DOHH2 (cell line): Measurements from ENCODE around the gene C1orf105.

Experiments used
- H3F3A ChIP-seq: fragments of 200-600 bp; sonication (generic), shearing (Covaris generic); 2 replicates; pipeline ENCODE4 v1.6.0; 2016; ENCODE audit warnings: antibody characterized with exemption, mild to moderate bottlenecking; ENCODE audit not compliant: control insufficient read depth, insufficient read depth
- H3K27ac ChIP-seq: fragments of 200-600 bp; sonication (generic); 2 replicates; pipeline ENCODE4 v1.5.1; 2014; ENCODE audit warnings: low read depth, mild to moderate bottlenecking, low read length, moderate library complexity
- H3K27me3 ChIP-seq: fragments of 200-600 bp; sonication (generic); 2 replicates; pipeline ENCODE4 v1.6.1; 2014; ENCODE audit warnings: mild to moderate bottlenecking, low read length, mixed read lengths; ENCODE audit not compliant: control insufficient read depth
- H3K36me3 ChIP-seq: fragments of 200-600 bp; sonication (generic); 2 replicates; pipeline ENCODE4 v1.6.1; 2014; ENCODE audit warnings: mild to moderate bottlenecking, low read length, moderate library complexity, mixed read lengths; ENCODE audit not compliant: control insufficient read depth
- H3K4me1 ChIP-seq: fragments of 200-600 bp; sonication (generic); 2 replicates; pipeline ENCODE4 v1.6.1; 2014; ENCODE audit warnings: mild to moderate bottlenecking, low read length, mixed read lengths; ENCODE audit not compliant: control insufficient read depth
- H3K4me2 ChIP-seq: fragments of 200-600 bp; sonication (generic); 2 replicates; pipeline ENCODE4 v1.6.0; 2014; ENCODE audit warnings: mild to moderate bottlenecking, low read length, moderate library complexity
- H3K4me3 ChIP-seq: fragments of 200-600 bp; sonication (generic); 2 replicates; pipeline ENCODE4 v1.5.1; 2014; ENCODE audit warnings: mild to moderate bottlenecking, low read length, mixed read lengths
- H3K79me2 ChIP-seq: fragments of 200-600 bp; sonication (generic); 2 replicates; pipeline ENCODE4 v1.6.1; 2014; ENCODE audit warnings: mild to moderate bottlenecking, low read length, mixed read lengths; ENCODE audit not compliant: control insufficient read depth
- H3K9me2 ChIP-seq: fragments of 200-600 bp; sonication (generic); replicated peaks from 2 replicates; pipeline ENCODE4 v1.6.1; 2014; ENCODE audit warnings: mild to moderate bottlenecking, low read length, mixed read lengths; ENCODE audit not compliant: control insufficient read depth
- H3K9me3 ChIP-seq: fragments of 200-600 bp; sonication (generic); 2 replicates; pipeline ENCODE4 v1.6.1; 2014; ENCODE audit warnings: antibody characterized with exemption, low read length, mixed read lengths; ENCODE audit not compliant: control insufficient read depth, insufficient read depth
- H4K20me1 ChIP-seq: fragments of 200-600 bp; sonication (generic); 2 replicates; pipeline ENCODE4 v1.6.0; 2014; ENCODE audit warnings: low read depth, mild to moderate bottlenecking, antibody characterized with exemption, low read length, moderate library complexity; ENCODE audit not compliant: control insufficient read depth, insufficient read depth
- EZH2phosphoT487 ChIP-seq: fragments of 200-600 bp; sonication (generic); IDR thresholded peaks from 2 replicates; pipeline ENCODE4 v1.6.1; 2017; ENCODE audit warnings: borderline replicate concordance, mild to moderate bottlenecking, antibody characterized with exemption, low read length, moderate library complexity, mixed read lengths
- TF ChIP-seq, protein P1 (sequence below): fragments of 200-600 bp; sonication (generic); IDR thresholded peaks from one replicate; pipeline ENCODE4 v1.5.1; 2014; ENCODE audit warnings: antibody characterized with exemption, mild to moderate bottlenecking, low read depth, low read length; ENCODE audit not compliant: poor library complexity, severe bottlenecking

C1orf105 gene

DNA sequence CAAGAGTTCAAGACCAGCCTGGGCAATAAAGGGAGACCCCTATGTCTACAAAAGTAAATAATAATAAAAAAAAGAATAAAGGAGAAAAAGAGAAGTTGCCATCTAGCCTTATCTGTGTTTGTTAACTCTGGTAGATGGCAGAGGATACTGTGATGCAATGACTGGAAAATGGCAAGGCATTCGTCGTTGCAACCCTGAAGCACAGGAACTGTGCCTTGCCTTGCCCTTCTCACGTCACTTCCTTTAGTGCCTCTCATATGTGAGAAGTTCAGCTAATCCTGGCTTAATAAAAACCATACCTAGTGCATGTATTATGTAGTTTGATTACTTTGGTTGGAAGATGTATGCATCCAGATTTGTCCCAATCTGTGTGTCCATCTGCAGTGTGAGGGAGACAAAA lies 49.2 kb downstream of the C1orf105 start:
- no peaks in the 10 kb centered on the region for H3K9me2 ChIP-seq
- no peaks in the 10 kb centered on the region; the same call in 1 of the 2 replicates for H3K27me3 ChIP-seq
- TF ChIP-seq, protein P1, sequence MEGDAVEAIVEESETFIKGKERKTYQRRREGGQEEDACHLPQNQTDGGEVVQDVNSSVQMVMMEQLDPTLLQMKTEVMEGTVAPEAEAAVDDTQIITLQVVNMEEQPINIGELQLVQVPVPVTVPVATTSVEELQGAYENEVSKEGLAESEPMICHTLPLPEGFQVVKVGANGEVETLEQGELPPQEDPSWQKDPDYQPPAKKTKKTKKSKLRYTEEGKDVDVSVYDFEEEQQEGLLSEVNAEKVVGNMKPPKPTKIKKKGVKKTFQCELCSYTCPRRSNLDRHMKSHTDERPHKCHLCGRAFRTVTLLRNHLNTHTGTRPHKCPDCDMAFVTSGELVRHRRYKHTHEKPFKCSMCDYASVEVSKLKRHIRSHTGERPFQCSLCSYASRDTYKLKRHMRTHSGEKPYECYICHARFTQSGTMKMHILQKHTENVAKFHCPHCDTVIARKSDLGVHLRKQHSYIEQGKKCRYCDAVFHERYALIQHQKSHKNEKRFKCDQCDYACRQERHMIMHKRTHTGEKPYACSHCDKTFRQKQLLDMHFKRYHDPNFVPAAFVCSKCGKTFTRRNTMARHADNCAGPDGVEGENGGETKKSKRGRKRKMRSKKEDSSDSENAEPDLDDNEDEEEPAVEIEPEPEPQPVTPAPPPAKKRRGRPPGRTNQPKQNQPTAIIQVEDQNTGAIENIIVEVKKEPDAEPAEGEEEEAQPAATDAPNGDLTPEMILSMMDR, result no peak
- H3K9me3 ChIP-seq, result no peaks in the 10 kb centered on the region; the same call in 1 of the 2 replicates
- no peak overlapping the region for H3K27ac ChIP-seq
- no peak overlapping the region for H3K4me3 ChIP-seq
- no peaks in the 10 kb centered on the region for H3K79me2 ChIP-seq
- no peaks in the 10 kb centered on the region for H3K4me1 ChIP-seq
- H3F3A ChIP-seq, result no peaks in the 10 kb centered on the region
- no peaks in the 10 kb centered on the region for H3K36me3 ChIP-seq
- no peak overlapping the region for H3K4me2 ChIP-seq
- no peaks in the 10 kb centered on the region for H4K20me1 ChIP-seq

DNA sequence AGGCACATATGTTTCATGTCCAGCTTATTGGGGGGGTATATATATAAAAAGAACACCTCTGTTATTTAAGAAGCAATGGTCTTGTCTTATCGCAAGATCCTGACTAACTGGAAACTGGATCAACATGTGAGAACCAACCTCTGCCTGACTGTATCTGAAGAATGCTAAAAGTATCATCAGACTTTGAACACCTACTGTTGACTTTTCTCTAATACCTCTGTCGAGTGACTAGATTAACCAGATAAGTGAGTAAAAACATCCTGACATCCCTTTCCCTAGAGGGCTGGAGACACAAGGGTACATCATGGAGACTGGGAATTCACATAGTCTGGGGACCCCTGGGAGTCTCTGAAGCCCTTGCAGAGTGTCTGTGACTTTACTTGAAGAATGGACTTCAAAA lies 49.7 kb downstream of the C1orf105 start:
- H4K20me1 ChIP-seq, result no peaks in the 10 kb centered on the region
- no peaks in the 10 kb centered on the region for H3K4me1 ChIP-seq
- TF ChIP-seq, protein P1, result no peak
- TF ChIP-seq EZH2phosphoT487, result no peak
- no peaks in the 10 kb centered on the region; the same call in 1 of the 2 replicates for H3K9me3 ChIP-seq
- no peaks in the 10 kb centered on the region for H3K79me2 ChIP-seq
- H3K27ac ChIP-seq, result no peak overlapping the region
- no peaks in the 10 kb centered on the region for H3K9me2 ChIP-seq
- no peak overlapping the region for H3K4me3 ChIP-seq
- no peaks in the 10 kb centered on the region for H3K36me3 ChIP-seq
- H3K27me3 ChIP-seq, result no peaks in the 10 kb centered on the region; the same call in 1 of the 2 replicates
- H3K4me2 ChIP-seq, result no peak overlapping the region
- no peaks in the 10 kb centered on the region for H3F3A ChIP-seq

DNA sequence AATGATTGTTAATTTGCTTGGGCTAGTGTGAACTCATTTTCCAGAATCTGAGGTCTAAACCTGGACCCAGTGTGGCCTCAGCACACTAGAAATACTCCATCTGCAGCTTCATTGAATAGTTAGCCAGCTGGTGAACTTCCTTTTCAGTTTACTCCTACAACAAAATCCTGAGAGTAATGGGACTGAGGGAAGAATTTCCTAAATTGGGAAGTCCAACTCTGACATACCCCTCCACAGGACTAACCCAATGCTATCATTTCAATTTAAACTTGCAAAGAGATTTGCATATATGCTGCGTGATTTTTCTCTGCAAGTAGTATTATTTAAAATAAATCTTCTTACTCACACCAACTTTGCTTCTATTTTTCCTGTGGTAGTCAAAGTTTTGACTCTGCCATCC lies 51.2 kb downstream of the C1orf105 start:
- Histone ChIP-seq H3K27ac (no peak overlapping the region), H3F3A (no peaks in the 10 kb centered on the region), H3K36me3 (no peaks in the 10 kb centered on the region), H3K4me1 (no peaks in the 10 kb centered on the region), H3K79me2 (no peaks in the 10 kb centered on the region), H3K4me2 (no peak overlapping the region), H4K20me1 (no peaks in the 10 kb centered on the region), H3K27me3 (no peaks in the 10 kb centered on the region), H3K9me3 (no peaks in the 10 kb centered on the region; the same call in 1 of the 2 replicates), H3K9me2 (no peaks in the 10 kb centered on the region), H3K4me3 (no peak overlapping the region)
- TF ChIP-seq, protein P1, result no peak
- no peak for TF ChIP-seq EZH2phosphoT487

DNA sequence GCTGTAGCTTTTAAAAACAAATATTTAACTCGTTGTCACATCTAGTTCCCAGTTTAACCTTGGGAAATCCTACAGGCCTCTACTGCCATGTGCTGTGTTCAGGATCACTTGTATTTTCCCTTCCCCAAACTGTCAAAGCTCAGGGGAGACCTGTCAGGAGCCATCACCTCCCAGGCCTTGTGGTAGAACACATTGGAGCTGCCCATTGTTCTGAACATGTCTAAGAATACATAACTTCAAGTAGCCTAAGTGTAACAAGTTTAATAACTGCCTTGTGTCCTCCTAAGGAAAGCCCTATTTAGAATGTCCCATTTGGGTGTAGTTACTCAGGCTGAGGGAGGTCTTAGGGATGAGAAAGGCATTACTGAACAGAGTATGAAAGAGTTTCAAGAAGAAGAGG lies 52.0 kb downstream of the C1orf105 start:
- Histone ChIP-seq H3K4me2 (no peak overlapping the region), H3F3A (no peaks in the 10 kb centered on the region), H3K9me3 (no peaks in the 10 kb centered on the region), H4K20me1 (no peaks in the 10 kb centered on the region), H3K36me3 (no peaks in the 10 kb centered on the region), H3K27me3 (no peaks in the 10 kb centered on the region), H3K4me1 (no peaks in the 10 kb centered on the region), H3K9me2 (no peaks in the 10 kb centered on the region), H3K4me3 (no peak overlapping the region), H3K27ac (no peak overlapping the region), H3K79me2 (no peaks in the 10 kb centered on the region)
- TF ChIP-seq, protein P1, result no peak
- TF ChIP-seq EZH2phosphoT487, result no peak
